Stimulated activated CD4-positive, alpha-beta T cell treated with anti-CD3 and anti-CD28 coated beads, Interleukin-4, amount 100 ng/mL, for 24 hours (primary cell): ENCODE data around the gene ZBTB34.

Experiments
- DNase-seq: peaks from one replicate; pipeline ENCODE4 v3.0.0-alpha.2; 2020

The ZBTB34 gene

DNA sequence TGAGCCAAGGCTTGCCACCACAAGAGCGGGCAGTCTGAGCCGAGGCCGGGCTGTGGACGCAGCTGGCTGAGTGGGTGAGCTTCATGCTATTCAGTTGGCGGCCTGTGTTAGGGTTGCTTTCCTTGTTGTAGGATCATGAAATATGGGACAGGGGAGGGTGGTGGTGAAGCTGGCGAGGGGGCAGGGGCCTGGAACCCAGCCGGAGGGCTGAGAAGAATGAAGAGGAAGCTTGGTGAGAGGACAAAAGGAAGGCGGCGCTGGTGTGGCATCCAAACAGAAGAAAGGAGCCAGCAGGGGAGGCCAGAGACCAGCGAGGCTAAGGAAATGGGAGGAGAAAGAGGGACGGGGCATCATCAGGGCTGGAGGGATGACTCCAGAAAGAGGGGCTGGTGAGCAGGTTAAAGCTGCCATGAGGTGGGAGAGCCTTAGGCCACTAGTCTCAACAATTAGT lies 72.5 kb downstream of the ZBTB34 start:
- DNase-seq = no peak

DNA sequence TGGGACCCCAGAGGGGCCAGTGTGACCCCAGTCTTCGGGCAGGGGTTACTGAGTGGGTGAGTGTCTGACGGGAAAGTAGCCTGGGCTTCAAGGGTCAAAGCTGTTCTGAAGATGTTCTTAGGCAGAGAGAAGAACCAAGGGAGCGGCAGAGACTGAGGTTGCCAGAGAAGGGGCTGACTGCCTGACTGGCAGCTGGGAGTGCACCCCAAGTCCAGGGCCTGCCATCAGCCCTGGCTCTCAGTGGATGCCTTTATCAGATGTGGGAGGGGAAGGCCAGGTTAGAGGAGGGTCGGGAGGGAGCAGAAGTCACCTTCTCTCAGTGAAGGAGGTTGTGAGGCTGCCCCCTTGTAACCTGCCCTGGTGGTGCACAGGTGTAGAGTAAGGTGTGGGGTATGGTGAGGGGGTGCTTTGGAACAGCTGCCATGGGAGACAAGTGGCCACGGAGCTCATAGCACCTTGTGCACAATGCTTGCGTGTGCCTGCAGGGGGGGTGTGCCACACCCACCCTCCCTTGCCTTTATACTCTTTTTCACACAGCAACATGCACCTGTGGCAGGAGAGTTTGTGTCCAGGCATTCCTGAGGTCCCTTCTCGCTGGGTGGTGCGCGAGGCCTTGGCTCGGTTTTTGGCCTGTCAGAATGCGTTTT lies 73.0 kb downstream of the ZBTB34 start:
- DNase-seq = no peak

DNA sequence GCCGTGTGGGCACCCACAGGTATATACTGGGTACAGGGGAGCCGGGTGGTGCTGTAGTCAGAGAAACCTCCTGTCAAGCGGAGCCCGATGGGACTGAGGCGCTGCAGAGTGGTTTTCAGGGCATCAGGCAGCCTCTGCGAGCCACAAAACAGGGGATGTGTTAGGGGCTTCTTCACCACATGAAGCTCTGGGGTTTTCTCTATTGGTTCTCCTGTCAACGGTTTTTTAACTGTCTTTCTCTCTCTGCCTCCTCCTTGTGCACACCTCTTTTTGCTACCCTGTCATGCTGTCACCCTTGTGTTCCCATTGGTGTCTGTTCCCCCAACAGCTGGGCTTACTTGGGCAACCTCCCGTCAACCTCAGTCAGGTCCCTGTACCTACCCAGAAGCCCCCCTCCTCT lies 74.0 kb downstream of the ZBTB34 start:
- DNase-seq = no peak
